Panc1 (cell line): Measurements from ENCODE around the gene HSBP1L1. TPM values are rescaled to one million over a fixed set of nuclear protein-coding genes. Genes with fewer than 3 reads are reported as not detected.

ENCODE experiments used
- ATAC-seq: fragments of 200-7000 bp; cut with Tn5 transposase; 2 replicates; pipeline ENCODE4 v1.9.1; 2020; ENCODE audit warnings: mild to moderate bottlenecking, moderate library complexity
- BruUV-seq: library from RNA; stranded (reverse); fragments of 400-500 nt; replicated peaks from 2 replicates; lab custom pipeline; 2021; lab: Mats Ljungman, UMichigan
- CTCF ChIA-PET: fragments of 300-600 bp; sonication (Branson Sonifier 250); formaldehyde crosslinking; loops from one replicate; lab custom pipeline; 2022; ENCODE audit warnings: antibody characterized with exemption; lab: Charles Lee
- POLR2A ChIA-PET: fragments of 300-600 bp; sonication (Branson Sonifier 250); formaldehyde crosslinking; loops from one replicate; lab custom pipeline; 2022; ENCODE audit warnings: antibody characterized with exemption; lab: Charles Lee
- DNase-seq: peaks from one replicate; pipeline ENCODE4 v3.0.0-alpha.2; 2010; ENCODE audit warnings: low read depth, low spot score
- H3K27ac ChIP-seq: 2 replicates; pipeline ENCODE4 v1.5.1; 2011; ENCODE audit warnings: mild to moderate bottlenecking, low read length, inconsistent platforms
- H3K27me3 ChIP-seq: fragments of 200-500 bp; sonication (Bioruptor generic); 2 replicates; pipeline ENCODE4 v1.6.0; 2014; ENCODE audit warnings: low read length, inconsistent platforms; ENCODE audit not compliant: control insufficient read depth, insufficient read depth
- H3K36me3 ChIP-seq: fragments of 200-500 bp; sonication (Bioruptor generic); 2 replicates; pipeline ENCODE4 v1.5.1; 2014; ENCODE audit warnings: inconsistent platforms, mild to moderate bottlenecking, low read length, moderate library complexity; ENCODE audit not compliant: control insufficient read depth, insufficient read depth
- H3K4me1 ChIP-seq: 2 replicates; pipeline ENCODE4 v1.5.1; 2011; ENCODE audit warnings: inconsistent platforms, mild to moderate bottlenecking, low read length, moderate library complexity; ENCODE audit not compliant: control insufficient read depth, insufficient read depth
- H3K4me3 ChIP-seq, 2 experiments: 2 replicates each; pipeline ENCODE4 v1.5.1; 2011 to 2012; ENCODE audit warnings: low read depth in 2 of 2, low read length in 2 of 2, mild to moderate bottlenecking in 2 of 2, inconsistent platforms in 1 of 2, moderate library complexity in 1 of 2
- H3K9me3 ChIP-seq: fragments of 200-500 bp; sonication (Bioruptor generic); 2 replicates; pipeline ENCODE4 v1.5.1; 2014; ENCODE audit warnings: low read depth, mild to moderate bottlenecking, inconsistent platforms, low read length, moderate library complexity; ENCODE audit not compliant: control insufficient read depth, insufficient read depth
- POLR2AphosphoS5 ChIP-seq: IDR thresholded peaks from 2 replicates; pipeline ENCODE4 v1.6.1; 2012; ENCODE audit warnings: mild to moderate bottlenecking, low read depth, low read length, moderate library complexity
- SIN3A ChIP-seq: IDR thresholded peaks from 2 replicates; pipeline ENCODE4 v1.6.1; 2012; ENCODE audit warnings: low read depth, mild to moderate bottlenecking, low read length, moderate library complexity, borderline replicate concordance; ENCODE audit not compliant: insufficient read depth
- TCF7L2 ChIP-seq: IDR thresholded peaks from 2 replicates; pipeline ENCODE4 v1.6.1; 2011; ENCODE audit warnings: mild to moderate bottlenecking, low read depth, low read length, inconsistent platforms
- in situ Hi-C: cut with HindIII; loops from 2 replicates; pipeline ENCODE4 v1.10.0; 2016; ENCODE audit warnings: low sequenced_read_pairs, low pct_unique_long_range_greater_than_20kb
- intact Hi-C: fragments of 100-400 bp; cut with micrococcal nuclease; formaldehyde crosslinking; loops from one replicate; pipeline ENCODE4 v1.10.0; 2022; ENCODE audit not compliant: unreplicated experiment
- total RNA-seq: library from RNA; stranded (reverse); gene quantifications from one replicate; pipeline ENCODE4 v1.2.1, GENCODE V29; 2021; ENCODE audit not compliant: unreplicated experiment
- TF ChIP-seq, protein P1 (sequence below): fragments of 450-650 bp; IDR thresholded peaks from 2 replicates; pipeline ENCODE4 v1.5.1; 2017; ENCODE audit warnings: mild to moderate bottlenecking
- TF ChIP-seq, protein P2 (sequence below), 2 experiments: IDR thresholded peaks; 2 replicates each; pipeline ENCODE4 v1.6.1; 2011 to 2012; ENCODE audit warnings: low read depth in 2 of 2, control low read depth in 1 of 2, low read length in 1 of 2, mild to moderate bottlenecking in 1 of 2, moderate library complexity in 1 of 2; ENCODE audit not compliant: insufficient read depth in 1 of 2

The HSBP1L1 gene
- total RNA-seq, 1 experiment from 2014 or later, result 45.4 TPM

- no TSS peak for BruUV-seq
- DNase-seq (no peak), ATAC-seq (no peak)
- Histone ChIP-seq H3K27ac (no peak overlapping the region), H3K4me3 (no peak overlapping the region), H3K27me3 (no peaks in the 10 kb centered on the region), H3K4me1 (0 out of 2 replicates have a peak, but pooled peaks cover 3% of the 10 kb centered on the region), H3K9me3 (peaks cover 4% of the 10 kb centered on the region; the same call in 1 of the 2 replicates), H3K36me3 (no peaks in the 10 kb centered on the region; the same call in 1 of the 2 replicates)
- CTCF ChIA-PET, result no interaction called here
- POLR2A ChIA-PET, result no interaction called here
- TF ChIP-seq TCF7L2 (no peak), POLR2AphosphoS5 (no peak), SIN3A (no peak)
- TF ChIP-seq, protein P1, sequence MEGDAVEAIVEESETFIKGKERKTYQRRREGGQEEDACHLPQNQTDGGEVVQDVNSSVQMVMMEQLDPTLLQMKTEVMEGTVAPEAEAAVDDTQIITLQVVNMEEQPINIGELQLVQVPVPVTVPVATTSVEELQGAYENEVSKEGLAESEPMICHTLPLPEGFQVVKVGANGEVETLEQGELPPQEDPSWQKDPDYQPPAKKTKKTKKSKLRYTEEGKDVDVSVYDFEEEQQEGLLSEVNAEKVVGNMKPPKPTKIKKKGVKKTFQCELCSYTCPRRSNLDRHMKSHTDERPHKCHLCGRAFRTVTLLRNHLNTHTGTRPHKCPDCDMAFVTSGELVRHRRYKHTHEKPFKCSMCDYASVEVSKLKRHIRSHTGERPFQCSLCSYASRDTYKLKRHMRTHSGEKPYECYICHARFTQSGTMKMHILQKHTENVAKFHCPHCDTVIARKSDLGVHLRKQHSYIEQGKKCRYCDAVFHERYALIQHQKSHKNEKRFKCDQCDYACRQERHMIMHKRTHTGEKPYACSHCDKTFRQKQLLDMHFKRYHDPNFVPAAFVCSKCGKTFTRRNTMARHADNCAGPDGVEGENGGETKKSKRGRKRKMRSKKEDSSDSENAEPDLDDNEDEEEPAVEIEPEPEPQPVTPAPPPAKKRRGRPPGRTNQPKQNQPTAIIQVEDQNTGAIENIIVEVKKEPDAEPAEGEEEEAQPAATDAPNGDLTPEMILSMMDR, result no peak
- TF ChIP-seq, protein P2, sequence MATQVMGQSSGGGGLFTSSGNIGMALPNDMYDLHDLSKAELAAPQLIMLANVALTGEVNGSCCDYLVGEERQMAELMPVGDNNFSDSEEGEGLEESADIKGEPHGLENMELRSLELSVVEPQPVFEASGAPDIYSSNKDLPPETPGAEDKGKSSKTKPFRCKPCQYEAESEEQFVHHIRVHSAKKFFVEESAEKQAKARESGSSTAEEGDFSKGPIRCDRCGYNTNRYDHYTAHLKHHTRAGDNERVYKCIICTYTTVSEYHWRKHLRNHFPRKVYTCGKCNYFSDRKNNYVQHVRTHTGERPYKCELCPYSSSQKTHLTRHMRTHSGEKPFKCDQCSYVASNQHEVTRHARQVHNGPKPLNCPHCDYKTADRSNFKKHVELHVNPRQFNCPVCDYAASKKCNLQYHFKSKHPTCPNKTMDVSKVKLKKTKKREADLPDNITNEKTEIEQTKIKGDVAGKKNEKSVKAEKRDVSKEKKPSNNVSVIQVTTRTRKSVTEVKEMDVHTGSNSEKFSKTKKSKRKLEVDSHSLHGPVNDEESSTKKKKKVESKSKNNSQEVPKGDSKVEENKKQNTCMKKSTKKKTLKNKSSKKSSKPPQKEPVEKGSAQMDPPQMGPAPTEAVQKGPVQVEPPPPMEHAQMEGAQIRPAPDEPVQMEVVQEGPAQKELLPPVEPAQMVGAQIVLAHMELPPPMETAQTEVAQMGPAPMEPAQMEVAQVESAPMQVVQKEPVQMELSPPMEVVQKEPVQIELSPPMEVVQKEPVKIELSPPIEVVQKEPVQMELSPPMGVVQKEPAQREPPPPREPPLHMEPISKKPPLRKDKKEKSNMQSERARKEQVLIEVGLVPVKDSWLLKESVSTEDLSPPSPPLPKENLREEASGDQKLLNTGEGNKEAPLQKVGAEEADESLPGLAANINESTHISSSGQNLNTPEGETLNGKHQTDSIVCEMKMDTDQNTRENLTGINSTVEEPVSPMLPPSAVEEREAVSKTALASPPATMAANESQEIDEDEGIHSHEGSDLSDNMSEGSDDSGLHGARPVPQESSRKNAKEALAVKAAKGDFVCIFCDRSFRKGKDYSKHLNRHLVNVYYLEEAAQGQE (IDR thresholded peaks at IDR 0.05; ENCODE audit: insufficient read depth in 1 of 2, low read depth in 2 of 2, low read length in 1 of 2), result no peak
- intact Hi-C loops, result no loop called here
- in situ Hi-C loops, result no loop called here
Measured at GRCh38 chr18:79939096-79939495, 25.3 kb upstream of the HSBP1L1 start.

DNA sequence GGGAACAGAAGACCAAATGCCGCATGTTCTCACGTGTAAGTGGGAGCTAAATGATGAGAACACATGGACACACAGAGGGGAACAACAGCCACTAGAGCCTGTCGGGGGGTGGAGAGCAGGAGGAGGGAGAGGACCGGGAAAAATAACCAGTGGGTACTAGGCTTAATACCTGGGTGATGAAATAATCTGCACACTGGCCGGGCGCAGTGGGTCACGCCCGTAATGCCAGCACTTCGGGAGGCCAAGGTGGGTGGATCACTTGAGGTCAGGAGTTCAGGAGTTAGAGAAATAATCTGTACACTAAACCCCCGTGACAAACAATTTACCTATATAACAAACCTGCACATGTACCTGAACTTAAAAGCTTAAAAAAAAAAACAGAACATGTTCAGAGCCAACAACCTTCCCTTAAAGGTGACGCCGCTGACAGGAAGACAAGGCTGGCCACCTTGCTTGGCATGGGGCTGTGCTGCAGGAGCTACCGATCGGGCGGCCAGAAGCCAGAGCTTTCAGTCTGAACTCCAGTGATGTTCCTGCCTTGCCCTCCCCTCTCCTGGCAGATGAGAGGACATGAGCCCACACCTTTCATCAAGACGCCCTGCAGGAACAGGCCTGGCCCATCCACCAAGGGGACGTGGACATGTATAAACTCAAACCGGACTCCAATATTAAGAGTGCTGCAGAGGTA lies 24.2 kb upstream of the HSBP1L1 start:
- DNase-seq, result no peak
- no peak overlapping the region for H3K4me3 ChIP-seq
- no peak overlapping the region for H3K27ac ChIP-seq
- no peak for TF ChIP-seq SIN3A
- TF ChIP-seq, protein P2 (IDR thresholded peaks at IDR 0.05; ENCODE audit: insufficient read depth in 1 of 2, low read depth in 2 of 2, low read length in 1 of 2), result no peak
- TF ChIP-seq, protein P1, result no peak
- no peak for TF ChIP-seq POLR2AphosphoS5
- no peak for TF ChIP-seq TCF7L2
- in situ Hi-C loops (no loop called here), intact Hi-C loops (no loop called here)
- POLR2A ChIA-PET, result no interaction called here
- CTCF ChIA-PET, result no interaction called here
- no TSS peak for BruUV-seq
- no peaks in the 10 kb centered on the region for H3K27me3 ChIP-seq
- no peaks in the 10 kb centered on the region; the same call in 1 of the 2 replicates for H3K36me3 ChIP-seq
- no peak for ATAC-seq
- no peaks in the 10 kb centered on the region for H3K9me3 ChIP-seq
- peaks cover 11% of the 10 kb centered on the region for H3K4me1 ChIP-seq
